IPS-11a (cell line): ENCODE data around the gene BNC2.

ENCODE experiments used
- H3K4me3 ChIP-seq: one replicate; pipeline ENCODE4 v1.5.1; 2013; ENCODE audit warnings: low read depth, low read length, control low read depth

BNC2 gene

GRCh38 chr9:16767366-16767765, 103.1 kb downstream of the BNC2 start:
- H3K4me3 ChIP-seq: no peak overlapping the region

GRCh38 chr9:16763946-16764345, 106.5 kb downstream of the BNC2 start:
- no peak overlapping the region for H3K4me3 ChIP-seq

GRCh38 chr9:16755467-16756160, 114.9 kb downstream of the BNC2 start:
- H3K4me3 ChIP-seq: no peak overlapping the region

- no peak overlapping the region for H3K4me3 ChIP-seq
Measured at GRCh38 chr9:16754662-16755061, 115.8 kb downstream of the BNC2 start.

DNA sequence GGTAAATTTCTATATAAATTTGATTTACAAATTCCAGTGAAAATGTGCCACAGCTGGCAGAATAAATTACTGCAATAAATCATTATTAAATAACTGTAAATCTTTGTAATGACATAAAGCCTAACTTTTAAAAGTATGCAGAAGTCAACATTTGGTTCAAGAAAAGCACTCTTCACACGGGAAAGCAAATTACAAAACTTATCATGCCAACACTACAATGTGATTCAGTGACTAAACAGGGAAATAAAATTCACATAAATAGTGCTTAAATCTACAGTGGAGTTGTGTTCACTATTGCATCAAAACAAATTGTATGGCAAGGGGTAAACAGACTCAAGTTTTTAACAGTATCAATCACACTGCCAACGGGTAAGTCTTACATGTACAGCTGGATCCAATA, 117.2 kb downstream of the BNC2 start:
- no peak overlapping the region for H3K4me3 ChIP-seq

- H3K4me3 ChIP-seq: no peak overlapping the region
Measured at GRCh38 chr9:16752601-16753000, 117.9 kb downstream of the BNC2 start.

DNA sequence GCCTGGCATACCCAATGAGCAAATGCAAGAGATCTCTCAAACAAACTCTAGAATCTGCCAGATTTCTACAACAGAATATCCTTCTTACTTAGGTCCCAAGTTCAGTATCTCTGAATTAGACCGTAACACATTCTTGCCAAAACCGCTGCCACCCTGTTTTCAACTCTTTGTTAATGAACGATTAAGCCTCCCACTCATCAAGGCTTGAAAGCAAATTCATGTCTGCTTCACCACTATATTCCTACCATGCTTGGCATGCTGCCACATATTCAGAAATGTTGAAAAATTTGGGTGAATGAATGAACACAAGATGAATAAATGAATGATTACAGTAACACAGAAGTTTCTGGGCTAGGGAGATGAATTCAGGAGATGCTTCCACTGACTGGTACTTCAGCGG, 119.9 kb downstream of the BNC2 start:
- no peak overlapping the region for H3K4me3 ChIP-seq

DNA sequence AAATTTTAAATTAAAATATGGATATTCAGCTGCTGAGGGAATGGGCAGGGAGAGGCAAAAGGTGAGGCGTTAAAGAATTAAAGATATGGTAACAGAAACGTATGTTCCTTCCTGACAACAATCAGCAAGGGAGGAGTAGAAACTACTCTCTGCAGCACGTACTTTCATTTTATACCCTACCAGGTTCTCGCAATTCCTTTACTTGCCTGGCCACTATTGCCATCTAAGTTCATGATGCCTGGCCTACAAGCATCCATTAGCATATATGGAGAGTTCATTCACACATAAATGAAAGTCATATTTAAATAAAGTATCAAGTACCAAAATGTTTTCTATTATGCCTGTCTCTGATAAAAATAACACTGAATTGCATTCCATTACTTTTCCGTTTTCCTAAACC, 125.1 kb downstream of the BNC2 start:
- no peak overlapping the region for H3K4me3 ChIP-seq

DNA sequence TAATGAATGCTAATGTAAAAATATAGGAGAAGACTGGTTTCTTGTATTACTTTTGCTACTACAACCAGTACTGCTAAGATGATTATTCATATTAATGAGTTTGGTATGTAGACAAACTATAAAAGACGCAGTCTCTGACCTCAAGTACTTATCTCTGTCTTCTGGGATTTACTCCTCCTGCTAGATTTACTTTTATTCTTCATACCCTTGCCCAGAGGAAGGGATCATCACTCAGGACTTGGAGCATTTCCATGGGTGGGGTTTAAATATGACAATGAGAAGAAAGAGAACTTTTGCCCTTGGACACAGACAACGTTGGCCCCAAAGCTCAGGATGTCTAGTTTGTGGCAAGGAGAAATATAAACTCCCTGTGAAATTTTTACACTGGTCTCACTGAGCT, 126.1 kb downstream of the BNC2 start:
- no peak overlapping the region for H3K4me3 ChIP-seq

- H3K4me3 ChIP-seq: no peak overlapping the region
Measured at GRCh38 chr9:16743375-16743774, 127.1 kb downstream of the BNC2 start.

GRCh38 chr9:16735001-16735400, 135.5 kb downstream of the BNC2 start:
- no peak overlapping the region for H3K4me3 ChIP-seq

DNA sequence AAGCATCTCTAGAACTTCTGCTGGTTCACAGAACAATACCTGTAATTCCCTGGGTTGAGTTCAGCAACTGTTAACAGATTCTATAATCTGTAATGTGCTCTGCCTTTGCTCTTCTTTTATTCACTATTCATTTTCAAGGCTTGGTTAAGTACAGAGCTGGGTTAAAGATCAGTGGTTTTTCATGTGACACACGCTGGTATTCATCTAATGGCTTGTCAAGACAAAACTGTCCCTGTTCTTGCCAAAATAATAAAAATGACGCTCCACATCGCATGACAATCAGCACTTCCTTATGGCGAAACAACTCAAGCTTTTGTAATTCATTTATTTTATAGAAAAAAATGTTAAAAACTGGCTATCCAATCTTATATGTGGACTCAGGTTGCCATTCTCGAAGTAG, 137.9 kb downstream of the BNC2 start:
- H3K4me3 ChIP-seq: no peak overlapping the region

GRCh38 chr9:16730162-16730561, 140.3 kb downstream of the BNC2 start:
- H3K4me3 ChIP-seq: no peak overlapping the region

DNA sequence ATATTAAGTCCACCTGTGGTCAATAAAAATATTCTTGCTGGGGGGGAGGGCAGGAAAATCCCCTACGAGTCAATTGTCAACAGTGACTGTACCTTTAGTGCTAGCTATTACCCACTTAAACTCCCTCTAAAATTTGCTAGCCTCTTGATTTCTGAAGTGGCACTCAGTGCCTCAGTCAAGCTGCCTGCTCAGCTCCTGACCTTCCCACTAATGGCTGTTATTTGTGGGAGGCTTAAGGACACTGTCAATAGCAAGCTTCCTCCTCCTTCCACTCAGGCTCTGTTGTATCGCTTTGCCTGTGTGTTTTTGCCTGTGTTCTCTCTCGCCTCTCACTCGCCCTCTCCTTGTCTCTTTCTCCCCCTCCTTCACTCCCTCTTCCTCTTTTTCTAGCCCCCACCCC, 140.8 kb downstream of the BNC2 start:
- H3K4me3 ChIP-seq: no peak overlapping the region

GRCh38 chr9:16728137-16728508, 142.3 kb downstream of the BNC2 start:
- no peak overlapping the region for H3K4me3 ChIP-seq

DNA sequence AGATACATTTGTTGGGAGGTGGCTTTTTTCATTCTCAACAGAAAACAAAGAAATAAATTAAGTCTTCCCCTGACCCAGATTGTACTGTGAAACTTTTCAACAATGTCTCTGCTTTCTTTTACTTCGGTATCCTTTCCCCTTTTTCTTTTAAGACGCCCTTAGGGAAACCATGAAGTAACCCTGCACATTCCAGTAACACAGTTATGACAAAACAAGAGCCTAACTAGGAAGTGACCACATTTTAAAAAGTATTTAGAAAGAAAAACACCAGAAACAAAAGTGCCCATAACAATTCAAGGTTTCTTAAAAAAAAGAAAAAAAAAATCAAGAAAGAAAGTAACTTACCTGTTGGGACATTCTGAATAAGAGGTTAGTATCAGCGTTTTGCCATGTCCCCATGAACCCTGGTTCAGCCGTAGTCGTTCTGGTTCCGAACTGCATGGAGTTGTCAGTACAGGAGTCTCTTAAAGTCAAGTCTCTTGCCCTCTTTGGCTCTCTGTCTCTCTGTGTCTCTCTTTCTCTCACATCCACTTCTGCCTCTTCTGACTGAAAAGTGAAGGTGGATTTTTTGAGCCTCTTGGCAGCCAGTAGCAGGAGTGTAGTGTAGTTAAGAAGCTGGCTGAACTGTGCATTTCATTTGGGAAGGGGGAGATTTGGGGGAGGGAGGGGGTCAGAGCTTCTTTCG, 142.9 kb downstream of the BNC2 start:
- H3K4me3 ChIP-seq: peak overlapping the region; percentile 55

DNA sequence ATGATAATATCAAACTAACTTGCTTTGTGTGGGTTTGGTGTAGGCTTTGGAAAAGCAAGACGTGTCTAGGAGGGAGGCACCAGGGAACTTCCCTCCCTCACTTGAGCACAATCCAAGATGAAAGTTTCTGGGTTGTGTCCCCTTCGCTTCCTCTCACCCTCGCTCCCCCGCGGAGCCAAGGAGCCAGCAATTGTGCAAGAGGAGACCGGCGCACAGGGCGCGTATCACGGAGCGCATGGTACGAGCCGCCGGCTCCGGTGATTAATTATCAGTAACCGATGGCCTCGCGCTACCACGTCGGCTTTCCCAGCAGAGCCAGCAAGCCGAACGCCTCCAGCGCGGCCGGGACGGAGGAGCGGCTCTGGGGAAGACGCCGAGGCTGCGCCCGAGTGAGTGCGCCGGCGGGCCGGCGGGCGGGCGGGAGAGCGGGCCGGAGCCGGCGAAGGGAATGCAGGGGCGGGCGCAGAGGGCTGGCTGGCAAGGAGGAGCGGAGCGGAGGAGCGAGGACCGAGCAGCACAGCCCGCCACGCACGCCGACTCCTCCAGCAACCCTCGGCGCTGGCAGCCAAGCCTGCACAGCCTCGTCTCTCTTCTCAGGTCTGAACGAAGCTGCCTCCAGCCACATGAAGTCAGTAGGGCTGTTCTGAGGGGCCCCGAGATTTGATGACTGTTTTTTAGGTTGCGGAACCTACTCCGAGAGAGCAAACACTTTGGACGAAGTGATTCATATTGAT, 143.6 kb downstream of the BNC2 start:
- H3K4me3 ChIP-seq: peak overlapping the region; percentile 55

DNA sequence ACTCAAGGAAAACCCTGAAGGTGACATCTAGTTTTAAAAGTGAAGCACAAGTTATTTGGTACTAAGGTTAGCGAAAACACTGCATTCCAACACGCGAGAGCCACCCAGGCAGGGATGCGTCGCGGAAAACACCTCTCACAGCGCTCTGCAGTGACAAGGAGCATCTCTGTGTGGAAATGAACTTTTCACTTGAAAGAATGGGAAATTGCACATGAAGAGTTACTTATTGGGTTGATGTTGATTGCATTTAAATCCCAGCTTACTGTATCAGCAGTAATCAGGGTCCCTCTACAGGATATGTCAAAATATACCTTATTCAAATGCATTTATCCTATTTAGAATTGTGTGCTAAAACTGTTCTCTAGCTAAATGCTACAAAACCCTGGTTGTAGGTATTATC, 144.4 kb downstream of the BNC2 start:
- H3K4me3 ChIP-seq: peak overlapping the region; percentile 14

DNA sequence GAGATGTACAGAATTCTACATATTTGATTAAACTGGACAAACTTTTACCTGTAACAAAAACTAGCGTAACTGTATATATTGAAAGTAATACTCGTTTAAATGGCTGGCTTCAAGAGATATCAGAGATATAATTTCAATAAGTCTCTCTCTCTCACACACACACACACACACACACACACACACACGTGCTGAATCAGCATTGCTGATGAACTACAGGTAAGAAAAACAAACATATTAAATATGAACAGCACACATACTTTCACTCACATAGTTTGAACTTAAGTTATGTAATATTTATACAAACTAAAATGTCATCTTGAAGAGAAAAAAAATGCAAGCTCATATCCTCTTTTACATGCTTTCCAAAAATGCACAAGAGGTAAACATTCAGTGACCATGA, 145.4 kb downstream of the BNC2 start:
- H3K4me3 ChIP-seq: no peak overlapping the region

DNA sequence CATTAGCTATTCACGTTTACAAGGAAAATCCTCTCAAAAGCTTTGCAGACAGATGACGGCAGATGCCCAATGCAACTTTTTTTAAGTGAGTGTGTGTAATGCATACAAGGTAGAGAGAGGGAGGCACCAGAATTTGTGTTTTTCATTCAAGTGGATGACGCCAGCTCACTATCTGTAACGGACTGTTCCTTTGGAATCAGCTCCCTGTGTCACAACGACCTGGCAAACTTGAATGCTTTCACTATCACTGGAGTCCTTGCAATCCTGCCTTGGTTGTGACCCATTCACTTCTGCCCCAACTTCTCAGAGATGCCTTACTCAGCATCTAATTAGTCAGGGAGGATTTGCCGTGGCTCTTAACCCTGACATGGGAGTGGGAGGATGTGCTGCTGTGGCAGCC, 148.5 kb downstream of the BNC2 start:
- H3K4me3 ChIP-seq: no peak overlapping the region

DNA sequence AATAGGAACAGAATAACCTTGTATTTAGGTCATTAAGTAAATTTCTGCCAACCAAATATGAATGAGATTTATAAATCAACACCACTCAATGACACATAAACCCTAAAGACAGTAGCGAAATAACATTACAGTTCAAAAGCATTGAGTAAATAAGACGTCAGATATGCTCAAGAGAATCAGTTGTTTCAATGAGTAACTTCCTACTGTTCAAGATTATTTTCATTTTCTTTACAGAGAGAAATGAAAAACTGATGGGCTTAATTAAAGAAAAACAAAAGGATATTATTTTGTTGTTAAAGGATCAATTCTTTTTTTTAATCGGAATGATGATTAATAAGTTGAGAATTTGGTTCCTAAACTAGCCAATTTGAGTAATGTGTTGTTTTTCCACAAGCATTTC, 150.1 kb downstream of the BNC2 start:
- no peak overlapping the region for H3K4me3 ChIP-seq

- H3K4me3 ChIP-seq: no peak overlapping the region
Measured at GRCh38 chr9:16719921-16720320, 150.5 kb downstream of the BNC2 start.
